HG03097 (cell line): ENCODE results near the gene SNAP23.

ENCODE experiments used
- ATAC-seq: cut with Tn5 transposase; IDR thresholded peaks from one replicate; pipeline ENCODE4 v1.9.1; 2021; ENCODE audit not compliant: unreplicated experiment, low FRiP score

The SNAP23 gene

GRCh38 chr15:42495361-42496212 lies at the start of gene SNAP23:
TSS of gene SNAP23 (plus strand) at chr15:42495634. CDS start at chr15:42511847, 16,213 bp downstream.
- peak; percentile 48 for ATAC-seq

GRCh38 chr15:42447599-42447998 lies 47.8 kb upstream of the SNAP23 start:
- no peak for ATAC-seq

DNA sequence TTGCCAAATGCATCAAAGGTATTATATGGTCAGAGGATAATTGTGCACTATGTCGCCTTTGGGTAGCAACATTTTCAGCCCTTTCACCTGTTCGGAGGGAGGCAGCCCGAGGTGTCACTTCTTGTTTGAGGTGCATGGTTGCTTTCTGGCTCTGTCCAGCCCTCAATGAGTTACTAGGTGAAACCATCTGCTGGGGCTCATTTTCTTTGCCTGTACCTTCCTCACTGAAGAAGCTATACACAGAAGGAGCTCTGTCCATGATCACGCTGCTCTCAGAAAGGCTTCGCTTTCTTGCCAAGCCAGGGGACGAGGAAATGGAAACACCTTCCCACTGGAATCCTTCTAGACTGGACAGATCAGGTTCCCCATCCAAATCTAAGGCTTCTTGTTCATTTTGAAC lies 47.2 kb upstream of the SNAP23 start:
- no peak for ATAC-seq

DNA sequence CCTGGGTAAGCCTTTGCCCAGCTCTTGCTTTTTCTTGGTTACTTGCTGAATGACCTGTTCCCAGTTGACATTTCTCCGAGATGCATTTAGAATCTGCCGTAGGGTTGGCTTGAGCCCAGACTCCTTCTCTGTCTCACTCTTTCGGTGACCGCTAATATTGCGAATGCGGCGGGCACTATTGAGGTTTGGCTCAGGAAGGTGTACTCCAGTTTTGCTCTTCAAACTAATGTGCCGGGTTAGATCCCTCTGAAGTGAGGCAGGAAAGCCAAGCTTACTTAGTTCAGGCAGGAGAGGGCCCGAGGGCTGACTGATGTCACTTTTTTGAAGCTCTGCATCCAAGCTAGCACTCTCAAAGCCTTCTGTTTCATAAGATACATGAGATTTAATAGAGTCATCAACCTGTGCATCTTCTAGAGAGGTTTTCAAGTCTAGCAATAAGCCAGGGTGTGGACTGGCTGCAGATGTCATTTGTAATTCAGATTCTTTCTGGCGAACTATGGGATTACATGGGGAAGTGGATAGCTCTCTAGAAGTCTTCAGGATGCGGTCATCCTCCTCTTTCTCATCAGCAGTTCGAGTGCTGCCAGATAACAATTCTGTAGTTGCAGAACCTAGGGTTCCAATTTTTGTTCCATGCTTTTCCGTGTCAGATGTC lies 45.5 kb upstream of the SNAP23 start:
- no peak for ATAC-seq

DNA sequence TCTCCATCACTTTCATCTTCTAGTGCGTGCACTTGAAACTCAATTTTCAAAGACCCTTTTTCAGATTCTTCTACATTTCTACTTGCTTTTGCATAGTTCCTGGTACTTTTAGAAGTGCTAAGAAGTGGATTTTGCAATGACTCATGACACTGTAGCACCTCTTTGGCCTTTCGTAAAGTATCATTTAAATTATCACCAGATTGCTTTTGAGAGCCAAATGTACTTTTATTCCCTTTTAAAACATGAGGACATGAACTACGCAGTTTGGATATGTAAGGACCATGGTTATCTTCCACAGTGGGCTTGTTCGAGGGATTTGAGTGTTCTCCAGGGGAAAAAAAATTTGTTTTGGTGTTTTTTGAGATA lies 45.0 kb upstream of the SNAP23 start:
- ATAC-seq, result no peak

- ATAC-seq, result no peak
These were observed 41.6 kb upstream of the SNAP23 start for GRCh38 chr15:42453826-42454225.

DNA sequence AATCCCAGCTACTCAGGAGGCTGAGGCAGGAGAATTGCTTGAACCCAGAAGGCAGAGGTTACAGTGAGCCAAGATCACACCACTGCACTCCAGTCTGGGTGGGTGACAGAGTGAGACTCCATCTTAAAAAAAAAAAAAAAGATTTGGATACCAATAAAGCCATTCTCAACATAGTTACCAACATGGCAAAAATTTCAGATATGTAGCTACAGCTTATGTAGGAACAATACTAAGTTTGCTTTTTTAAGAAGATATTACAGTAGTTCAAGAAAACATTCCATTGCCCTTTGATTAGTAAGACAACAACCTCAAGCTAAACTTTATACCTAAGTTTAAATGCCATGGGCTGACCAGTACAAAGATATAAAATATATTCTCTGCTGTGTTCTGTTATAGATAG lies 38.9 kb upstream of the SNAP23 start:
- ATAC-seq, result no peak

DNA sequence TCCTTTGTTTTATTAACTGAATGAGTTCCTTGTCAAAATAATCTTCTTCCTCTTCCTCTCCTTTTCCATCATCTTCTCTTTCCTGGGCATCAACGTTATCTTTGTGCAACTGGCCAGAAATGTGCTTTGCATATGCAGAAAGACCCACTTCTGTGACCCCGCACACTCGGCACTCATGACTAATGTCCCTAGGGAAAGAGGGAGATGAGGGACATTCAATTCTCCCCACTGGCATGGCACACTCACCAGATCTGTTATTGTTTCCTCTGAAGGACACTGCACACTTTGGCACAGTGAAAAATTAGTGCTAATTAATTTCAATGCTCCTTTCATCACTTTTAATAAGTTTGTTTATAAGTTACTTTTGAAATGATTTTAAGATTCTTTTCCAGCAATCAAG lies 38.5 kb upstream of the SNAP23 start:
- no peak for ATAC-seq

DNA sequence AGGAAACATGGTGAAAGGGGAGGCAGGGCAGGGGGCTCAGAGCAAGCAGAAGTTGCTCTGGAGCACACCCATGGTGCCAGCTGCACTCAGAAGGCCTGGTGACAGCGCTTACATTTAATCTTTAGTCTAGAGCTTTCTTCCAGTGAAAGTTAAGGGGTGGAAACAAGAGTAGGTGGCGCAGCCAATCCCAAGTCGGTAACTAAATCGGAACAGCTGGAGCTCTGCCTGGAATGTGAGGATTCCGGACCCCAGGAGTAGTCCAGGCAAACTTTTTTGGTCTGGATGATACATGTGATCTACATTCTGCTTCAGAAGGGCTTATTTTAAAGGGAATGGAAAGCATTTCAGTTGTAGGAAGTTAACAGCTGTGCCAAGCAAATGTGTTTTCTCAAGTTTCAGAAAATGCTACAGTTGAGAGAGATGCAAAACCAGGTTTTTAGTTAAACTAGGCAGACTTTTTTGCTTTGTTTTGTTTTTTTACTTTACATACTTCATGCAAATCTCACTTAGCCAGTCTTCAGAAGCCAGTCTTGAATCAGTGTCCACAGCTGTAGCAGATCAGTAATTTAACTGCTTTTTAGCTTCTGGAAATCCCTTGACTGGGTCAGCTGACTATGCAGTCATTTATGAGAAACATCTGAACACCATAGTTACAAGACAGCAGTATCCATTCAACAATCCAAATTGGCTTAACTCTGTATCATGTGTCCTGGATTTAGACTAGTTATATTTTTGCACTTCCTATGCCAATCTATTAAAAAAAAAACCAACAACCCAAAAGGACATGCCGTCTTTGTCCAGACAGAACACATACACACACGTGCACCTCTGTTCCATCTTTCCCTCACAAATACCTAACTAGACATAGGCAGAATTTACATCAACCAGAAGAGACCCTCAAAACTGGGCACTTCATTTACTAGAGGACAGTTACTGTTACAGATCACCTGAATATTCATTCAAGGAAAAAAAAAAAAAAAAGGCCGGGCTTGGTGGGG lies 37.7 kb upstream of the SNAP23 start:
- peak; percentile 55 for ATAC-seq

DNA sequence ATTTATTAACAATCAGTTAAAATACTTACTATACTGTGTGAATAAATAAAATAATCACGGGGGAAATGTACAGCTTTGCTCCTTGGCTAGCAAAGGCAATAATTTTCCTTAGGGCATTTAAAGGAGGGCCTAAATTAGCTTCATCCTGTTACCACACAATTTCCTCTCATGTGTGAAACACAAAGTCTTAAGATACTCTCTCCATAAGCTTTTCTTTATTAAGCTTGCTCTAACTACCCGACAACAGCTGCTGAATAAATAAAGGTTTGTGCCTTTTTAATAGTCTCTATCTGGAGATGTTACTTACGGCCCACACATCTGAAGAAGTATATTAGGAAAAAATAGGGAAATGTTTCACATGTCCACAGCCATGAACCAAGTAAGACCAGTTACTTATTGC lies 34.2 kb upstream of the SNAP23 start:
- ATAC-seq, result no peak

GRCh38 chr15:42465520-42466259 lies 29.7 kb upstream of the SNAP23 start:
- ATAC-seq, result no peak

GRCh38 chr15:42471002-42471401 lies 24.4 kb upstream of the SNAP23 start:
- no peak for ATAC-seq

GRCh38 chr15:42474827-42475226 lies 20.6 kb upstream of the SNAP23 start:
- no peak for ATAC-seq

GRCh38 chr15:42482701-42483100 lies 12.7 kb upstream of the SNAP23 start:
- no peak for ATAC-seq

GRCh38 chr15:42483677-42484076 lies 11.8 kb upstream of the SNAP23 start:
- no peak for ATAC-seq

GRCh38 chr15:42490291-42490670 lies 5.2 kb upstream of the SNAP23 start:
- peak; percentile 17 for ATAC-seq

- ATAC-seq, result peak; percentile 48
These were observed 4.5 kb upstream of the SNAP23 start, which contains the start of gene ZNF106 for GRCh38 chr15:42490671-42491538. TSS of gene ZNF106 (minus strand) at chr15:42491141. CDS start at chr15:42472289, 18,852 bp downstream.

DNA sequence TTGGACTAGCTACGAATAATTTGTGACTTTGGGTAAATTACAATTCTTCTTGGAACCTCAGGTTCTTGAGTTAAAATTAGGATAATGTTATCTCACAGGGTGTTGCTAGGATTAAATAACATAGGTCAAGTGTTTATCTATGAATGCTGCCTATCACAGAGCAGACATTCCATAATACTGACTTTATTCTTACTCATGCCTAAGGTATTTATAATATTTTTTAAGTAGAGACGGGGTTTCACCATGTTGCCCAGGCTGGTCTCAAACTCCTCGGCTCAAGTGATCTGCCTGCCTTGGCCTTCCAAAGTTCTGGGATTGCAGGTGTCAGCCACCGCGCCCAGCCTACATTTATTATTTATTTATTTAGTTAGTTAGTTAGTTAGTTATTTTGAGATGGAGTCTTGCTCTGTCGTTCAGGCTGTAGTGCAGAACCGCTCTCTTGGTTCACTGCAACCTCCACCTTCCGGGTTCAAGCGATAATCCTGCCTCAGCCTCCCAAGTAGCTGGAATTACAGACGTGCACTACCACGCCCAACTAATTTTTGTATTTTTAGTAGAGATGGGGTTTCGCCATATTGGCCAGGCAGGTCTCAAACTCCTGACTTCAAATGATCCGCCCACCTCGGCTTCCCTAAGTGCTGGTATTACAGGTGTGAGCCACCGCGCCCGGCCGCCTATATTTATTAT lies 3.8 kb upstream of the SNAP23 start:
- ATAC-seq, result no peak

- no peak for ATAC-seq
These were observed 1.8 kb upstream of the SNAP23 start for GRCh38 chr15:42493679-42494078.
